ENCODE results near the gene NKTR. TPM values are rescaled to one million over a fixed set of nuclear protein-coding genes. Genes with fewer than 3 reads are reported as not detected.

The NKTR gene
- total and polyA plus RNA-seq, 2 of the 13 experiments (the other 11 are each of a cell fraction or from before 2014, with no cell fraction given), result 41.3 to 59.6 TPM

- TF ChIP-seq ZNF646 (CRISPR knock-in tag; IDR thresholded peaks at IDR 0.05), result no peak
- no peak for TF ChIP-seq ZBTB33 (CRISPR knock-in tag; IDR thresholded peaks at IDR 0.05)
- TF ChIP-seq BRF2 (CRISPR knock-in tag; IDR thresholded peaks at IDR 0.05), result no peak
- 0 out of 2 replicates have a peak, but pooled peaks have one; percentile 2 for TF ChIP-seq NR0B2 (CRISPR knock-in tag; IDR thresholded peaks at IDR 0.05)
- no peak for TF ChIP-seq ISL2 (CRISPR knock-in tag; IDR thresholded peaks at IDR 0.05)
- no peak for TF ChIP-seq LRRFIP1 (CRISPR knock-in tag; conservative IDR thresholded peaks at IDR 0.05)
- TF ChIP-seq ZNF770 (CRISPR knock-in tag; IDR thresholded peaks at IDR 0.05), result peak; percentile 7; the same call in 1 of the 2 replicates
- TF ChIP-seq DMTF1 (CRISPR knock-in tag; IDR thresholded peaks at IDR 0.05), result no peak
- no peak for TF ChIP-seq ZSCAN21 (CRISPR knock-in tag; IDR thresholded peaks at IDR 0.05; ENCODE audit: borderline replicate concordance)
These were observed 631 bp downstream of the NKTR start (continued) for GRCh38 chr3:42600958-42601675.
